Measurements from ENCODE around the gene SPRR2F.

Gene SPRR2F

GRCh38 chr1:153072806-153073726 is 40.2 kb downstream of the SPRR2F start:
- no peak for DNase-seq (ENCODE audit: low read depth, low spot score)

DNA sequence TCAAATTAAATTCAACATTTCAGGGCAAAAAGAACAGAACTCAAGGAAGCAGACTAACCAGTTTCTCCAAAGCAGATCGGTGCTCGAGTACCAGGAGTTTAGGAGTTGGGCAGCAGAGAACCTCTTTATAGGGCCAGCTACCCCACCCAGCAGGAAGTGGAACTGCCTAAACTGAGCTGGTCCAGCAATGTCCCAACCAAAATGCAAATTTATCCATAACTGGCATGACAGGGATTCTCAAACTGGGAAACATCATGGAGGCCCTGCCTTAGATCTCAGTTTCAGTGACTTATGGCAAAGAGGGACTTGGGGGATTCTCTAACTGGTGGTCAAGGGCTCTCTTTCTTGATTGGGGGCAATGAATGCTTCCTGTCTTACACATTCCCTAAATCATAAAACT is 41.8 kb downstream of the SPRR2F start, which contains the start of gene SPRR2B:
Gene SPRR2B, minus strand, starts transcription at position 101 of the 400 bp plus-strand sequence. CDS start 772 bp downstream, outside the sequence.
- DNase-seq (ENCODE audit: low read depth, low spot score): no peak

- DNase-seq (ENCODE audit: low read depth, low spot score): no peak
Measured at GRCh38 chr1:153070243-153070642, 43.1 kb downstream of the SPRR2F start.

Measured in smooth muscle cell of the brain vasculature (primary cell).